ENCODE data around the gene GRM6.

DNA sequence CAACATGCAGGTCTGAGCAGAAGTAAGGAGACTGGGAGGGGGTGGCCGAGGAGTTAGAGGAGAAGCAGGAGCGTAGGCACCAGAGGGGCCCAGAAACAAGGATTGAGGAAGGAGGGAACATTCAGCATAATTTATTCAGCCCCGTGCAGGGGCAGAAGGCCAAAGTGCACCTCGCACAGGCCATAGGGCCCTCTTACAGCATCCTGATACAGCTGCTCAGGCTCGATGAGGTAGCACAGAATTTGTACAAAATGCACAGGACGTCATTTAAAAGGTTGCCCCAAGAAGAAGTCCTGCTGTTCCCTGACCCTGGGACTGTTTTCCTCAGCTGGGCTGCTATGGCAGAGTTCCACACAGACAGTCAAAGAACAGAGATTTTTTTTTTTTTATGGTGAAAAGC lies 2.1 kb upstream of the GRM6 start:
- TF ChIP-seq POLR2AphosphoS5 (IDR thresholded peaks at IDR 0.05) (no peak), POLR2A (IDR thresholded peaks at IDR 0.05) (no peak)
- TF ChIP-seq, protein P1, sequence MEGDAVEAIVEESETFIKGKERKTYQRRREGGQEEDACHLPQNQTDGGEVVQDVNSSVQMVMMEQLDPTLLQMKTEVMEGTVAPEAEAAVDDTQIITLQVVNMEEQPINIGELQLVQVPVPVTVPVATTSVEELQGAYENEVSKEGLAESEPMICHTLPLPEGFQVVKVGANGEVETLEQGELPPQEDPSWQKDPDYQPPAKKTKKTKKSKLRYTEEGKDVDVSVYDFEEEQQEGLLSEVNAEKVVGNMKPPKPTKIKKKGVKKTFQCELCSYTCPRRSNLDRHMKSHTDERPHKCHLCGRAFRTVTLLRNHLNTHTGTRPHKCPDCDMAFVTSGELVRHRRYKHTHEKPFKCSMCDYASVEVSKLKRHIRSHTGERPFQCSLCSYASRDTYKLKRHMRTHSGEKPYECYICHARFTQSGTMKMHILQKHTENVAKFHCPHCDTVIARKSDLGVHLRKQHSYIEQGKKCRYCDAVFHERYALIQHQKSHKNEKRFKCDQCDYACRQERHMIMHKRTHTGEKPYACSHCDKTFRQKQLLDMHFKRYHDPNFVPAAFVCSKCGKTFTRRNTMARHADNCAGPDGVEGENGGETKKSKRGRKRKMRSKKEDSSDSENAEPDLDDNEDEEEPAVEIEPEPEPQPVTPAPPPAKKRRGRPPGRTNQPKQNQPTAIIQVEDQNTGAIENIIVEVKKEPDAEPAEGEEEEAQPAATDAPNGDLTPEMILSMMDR (IDR thresholded peaks at IDR 0.05), result no peak

Data from stomach (tissue), 4 donors.